Dedifferentiated amniotic fluid mesenchymal stem cell (primary cell): ENCODE results near the gene SPON1.

Experiments used
- DNase-seq: peaks from one replicate; pipeline ENCODE4 v3.0.0-alpha.2; 2016; ENCODE audit errors: extremely low spot score

Gene SPON1

DNA sequence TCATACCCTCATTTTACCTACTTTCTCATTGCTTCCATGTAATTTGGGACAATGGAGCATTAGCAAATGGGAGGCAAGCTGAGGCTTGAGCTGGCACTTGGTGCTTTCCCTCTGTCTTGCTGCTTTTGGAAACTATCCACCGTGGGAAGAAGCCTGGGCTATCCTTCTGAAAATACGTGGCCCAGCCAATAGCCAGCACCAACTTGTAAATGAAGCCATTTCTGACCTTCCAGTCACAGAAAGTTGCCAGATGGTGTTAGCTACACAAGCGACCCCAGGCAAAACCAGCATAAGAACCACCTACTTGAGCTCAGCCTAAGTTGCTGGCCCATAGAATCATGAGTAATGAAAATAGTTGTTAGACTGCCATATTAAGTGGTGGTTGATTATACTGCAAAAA lies 18.5 kb upstream of the SPON1 start:
- DNase-seq, result no peak

DNA sequence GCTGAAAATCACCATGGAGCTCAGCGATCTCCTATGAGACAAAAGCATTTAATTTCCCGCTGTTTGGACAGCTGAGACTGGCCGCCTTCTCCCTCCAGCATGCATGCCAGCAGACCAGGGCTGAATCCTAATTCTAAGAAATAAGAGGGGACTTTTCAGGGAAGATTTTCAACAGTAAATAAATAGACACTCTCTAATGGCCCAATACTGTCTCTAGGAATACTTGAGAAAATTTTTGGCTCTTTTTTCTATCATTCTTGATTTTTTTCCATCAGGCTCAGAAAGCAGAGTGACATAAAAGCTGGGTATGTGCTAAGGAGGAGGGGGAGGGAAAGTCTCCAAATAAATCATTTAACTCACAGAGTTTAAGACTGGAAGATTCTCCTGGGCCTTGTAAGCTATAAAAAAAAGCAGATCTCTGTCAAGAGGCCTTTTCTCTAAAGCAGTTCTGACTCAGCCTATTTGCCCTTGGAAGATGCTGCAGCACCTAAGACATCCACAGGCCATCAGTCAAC lies 17.6 kb upstream of the SPON1 start:
- no peak for DNase-seq

DNA sequence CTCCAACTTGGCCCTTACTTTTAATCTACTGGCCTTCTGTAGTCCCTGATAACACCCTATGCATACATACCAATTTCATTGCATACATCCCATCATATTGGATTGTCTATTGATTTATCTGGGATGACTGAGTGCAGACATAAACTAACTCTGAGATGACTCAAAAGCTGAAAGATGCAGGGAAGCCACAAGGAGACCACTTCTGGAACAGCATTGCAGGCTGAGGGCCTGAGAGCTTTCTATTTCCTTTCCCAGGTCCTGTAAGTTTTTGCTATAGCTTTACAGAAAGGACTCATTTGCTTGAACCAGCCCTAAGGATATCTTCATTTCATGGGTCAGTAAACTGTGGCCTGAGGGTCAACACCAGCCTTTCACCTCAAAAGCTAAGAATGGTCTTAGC lies 15.1 kb upstream of the SPON1 start:
- no peak for DNase-seq

DNA sequence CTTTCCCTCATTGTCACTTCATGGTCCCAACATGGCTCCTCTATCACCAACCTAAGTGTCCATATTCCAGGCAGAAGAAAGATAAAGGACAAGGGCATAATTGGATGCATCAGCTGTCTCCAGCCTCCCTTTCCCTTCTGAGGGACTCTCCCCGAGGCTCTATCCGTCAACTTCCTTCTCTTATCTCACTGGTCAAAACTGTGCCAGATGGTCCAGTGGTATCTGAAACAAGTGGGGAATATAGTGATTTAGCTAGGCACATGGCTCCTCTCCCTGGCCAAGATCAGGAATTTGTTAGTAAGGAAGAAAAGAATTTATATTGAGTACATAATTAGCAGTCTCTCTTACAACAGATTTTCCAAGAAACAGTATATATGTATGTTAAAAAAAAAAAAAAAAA lies 12.6 kb upstream of the SPON1 start:
- no peak for DNase-seq

DNA sequence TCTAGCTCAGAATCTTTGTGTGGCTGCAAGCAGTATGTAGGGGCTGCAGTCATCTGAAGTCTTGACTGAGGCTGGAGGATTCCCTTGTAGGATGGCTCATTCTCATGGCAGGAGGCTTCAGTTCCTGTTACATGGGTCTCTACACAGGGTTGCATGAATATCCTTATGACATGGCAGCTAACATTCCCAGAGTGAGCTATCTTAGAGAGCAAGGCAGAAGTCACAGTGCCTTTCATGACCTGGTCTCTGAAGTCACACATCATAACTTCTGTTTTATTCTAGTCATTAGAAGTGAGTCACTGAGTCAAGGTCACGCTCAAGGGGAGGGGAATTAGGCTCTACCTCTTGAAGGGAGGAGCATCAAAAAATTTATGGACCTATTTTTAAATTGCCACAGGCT lies 10.3 kb upstream of the SPON1 start:
- DNase-seq, result no peak

DNA sequence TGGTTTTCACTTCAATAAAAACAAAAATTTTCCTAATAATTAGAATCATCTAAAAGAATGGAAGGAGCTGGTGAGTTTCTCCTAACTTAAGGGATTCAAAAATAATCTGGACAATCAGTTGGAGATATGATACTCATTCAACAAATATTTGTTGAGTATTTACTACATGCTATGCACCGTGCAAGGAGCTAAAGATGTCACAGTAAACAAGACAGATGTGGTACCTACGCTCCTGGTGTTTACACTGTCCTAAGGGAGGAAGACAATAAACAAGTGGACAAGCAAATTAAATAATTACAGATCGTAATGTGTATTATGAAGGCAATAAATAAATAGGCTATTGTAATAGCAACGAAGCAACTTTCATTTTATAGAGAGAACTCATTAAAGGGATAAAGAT lies 9.9 kb upstream of the SPON1 start:
- DNase-seq, result no peak

DNA sequence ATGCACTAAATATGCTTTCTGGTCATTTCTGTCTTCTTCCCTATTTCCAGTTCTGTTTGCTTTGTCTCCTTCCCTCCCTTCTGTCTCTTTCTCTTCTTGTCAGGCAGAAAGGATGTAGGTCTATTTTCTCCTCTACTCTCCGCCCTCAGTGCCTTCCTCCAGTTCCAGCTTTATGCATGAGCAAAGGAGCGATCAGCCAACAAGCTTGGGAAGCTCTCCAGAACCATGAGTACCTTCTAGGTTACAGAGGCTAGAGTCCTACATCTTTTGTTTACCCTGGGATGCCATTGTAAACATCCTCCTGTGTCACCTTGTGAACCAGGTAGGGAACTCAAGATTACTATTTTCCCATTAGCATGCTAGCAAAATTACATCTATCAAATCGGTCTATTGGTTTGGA lies 7.9 kb upstream of the SPON1 start:
- no peak for DNase-seq

DNA sequence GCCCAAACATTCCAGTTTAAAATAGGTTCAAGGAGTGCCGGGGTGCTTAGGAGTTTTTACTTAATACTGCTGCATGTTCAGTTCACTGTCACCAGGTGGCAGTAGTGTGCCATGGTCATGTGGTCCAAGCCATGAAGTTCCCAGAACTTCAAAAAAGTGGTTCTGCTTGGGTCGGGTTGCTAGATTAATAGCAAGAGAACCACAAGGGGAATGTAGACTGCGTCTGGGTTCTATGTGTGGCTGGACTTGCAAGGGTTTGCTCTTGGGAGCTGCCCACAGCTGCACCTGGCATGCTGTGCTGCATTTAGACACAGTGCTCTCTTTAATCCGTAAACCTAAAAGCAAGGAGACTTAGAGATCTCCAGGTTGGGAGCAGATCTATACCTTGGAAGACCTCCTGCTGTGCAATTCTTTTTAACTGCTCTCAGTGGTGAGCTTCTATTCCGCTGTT lies 6.5 kb upstream of the SPON1 start:
- DNase-seq, result peak; percentile 77

DNA sequence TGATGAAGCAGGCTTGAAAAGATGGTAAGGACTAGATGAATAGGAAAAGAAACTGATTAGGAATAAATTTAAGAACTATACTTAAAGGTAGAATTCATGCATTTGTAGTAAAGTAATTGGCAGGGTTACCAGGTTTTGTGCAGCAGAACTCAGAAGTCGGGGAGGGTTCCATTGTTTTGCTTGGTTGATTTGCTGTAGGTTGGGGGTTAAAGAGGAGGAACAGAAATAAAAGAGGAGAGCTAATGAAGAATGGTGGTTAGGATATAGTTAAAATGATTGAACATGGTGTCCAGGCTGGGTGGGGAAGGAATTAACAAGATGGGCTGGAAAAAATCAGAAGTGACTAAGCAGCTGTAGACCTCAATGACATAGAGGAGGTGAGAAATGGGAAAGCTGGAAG lies 5.5 kb upstream of the SPON1 start:
- DNase-seq, result no peak

DNA sequence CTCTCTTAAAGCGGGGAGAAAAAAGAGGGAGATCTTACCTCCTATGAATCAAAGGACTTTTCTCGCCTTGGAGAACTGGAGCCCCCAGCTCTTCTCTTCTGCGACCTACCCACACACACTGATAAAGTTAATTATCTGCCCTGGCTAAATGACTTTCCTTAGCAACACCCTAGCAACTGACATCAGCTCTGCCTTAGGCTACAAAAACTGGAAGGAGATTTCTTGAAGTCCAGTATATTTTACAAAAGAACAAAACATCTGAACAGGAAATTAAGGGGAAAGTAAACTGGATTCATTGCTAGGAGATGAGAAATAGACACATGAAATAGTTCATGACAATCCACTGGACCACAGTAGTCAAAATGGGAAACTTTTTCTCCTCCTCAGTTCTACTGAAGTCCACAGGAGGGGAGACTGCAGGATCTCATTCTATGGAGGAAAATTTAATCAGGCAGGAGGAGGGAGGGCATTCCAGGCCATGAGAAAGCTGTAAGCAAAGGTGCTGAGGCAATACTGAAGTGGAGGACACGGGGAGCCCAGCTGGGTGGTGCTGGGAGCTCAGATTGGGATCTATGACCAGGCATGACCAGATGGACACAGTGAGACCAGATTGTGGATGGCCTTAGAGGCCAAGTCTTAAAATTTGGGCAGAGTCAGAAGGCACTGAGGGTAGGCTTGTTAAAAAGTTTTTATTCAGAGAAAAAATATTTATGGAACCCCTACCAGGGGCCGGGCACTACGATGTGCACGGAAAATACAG lies 3.7 kb upstream of the SPON1 start:
- DNase-seq, result no peak

DNA sequence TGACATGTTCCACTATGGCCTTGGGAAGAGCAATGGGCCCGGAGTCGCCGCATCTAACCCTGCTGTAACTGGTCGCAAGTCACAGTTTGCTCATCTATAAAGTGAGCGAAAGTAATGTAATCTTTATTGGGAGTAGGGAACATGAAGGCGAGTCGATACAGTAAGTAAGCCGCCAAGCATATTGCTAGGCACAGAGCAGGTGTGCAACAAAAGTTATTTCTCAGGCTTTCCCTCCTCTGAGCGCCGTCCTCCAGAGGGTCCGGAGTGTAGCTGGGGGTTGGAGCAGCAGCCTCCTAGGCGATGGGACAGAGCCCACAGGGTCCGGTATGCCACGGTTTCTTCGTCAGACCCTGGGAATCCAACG lies 343 bp upstream of the SPON1 start:
- no peak for DNase-seq

DNA sequence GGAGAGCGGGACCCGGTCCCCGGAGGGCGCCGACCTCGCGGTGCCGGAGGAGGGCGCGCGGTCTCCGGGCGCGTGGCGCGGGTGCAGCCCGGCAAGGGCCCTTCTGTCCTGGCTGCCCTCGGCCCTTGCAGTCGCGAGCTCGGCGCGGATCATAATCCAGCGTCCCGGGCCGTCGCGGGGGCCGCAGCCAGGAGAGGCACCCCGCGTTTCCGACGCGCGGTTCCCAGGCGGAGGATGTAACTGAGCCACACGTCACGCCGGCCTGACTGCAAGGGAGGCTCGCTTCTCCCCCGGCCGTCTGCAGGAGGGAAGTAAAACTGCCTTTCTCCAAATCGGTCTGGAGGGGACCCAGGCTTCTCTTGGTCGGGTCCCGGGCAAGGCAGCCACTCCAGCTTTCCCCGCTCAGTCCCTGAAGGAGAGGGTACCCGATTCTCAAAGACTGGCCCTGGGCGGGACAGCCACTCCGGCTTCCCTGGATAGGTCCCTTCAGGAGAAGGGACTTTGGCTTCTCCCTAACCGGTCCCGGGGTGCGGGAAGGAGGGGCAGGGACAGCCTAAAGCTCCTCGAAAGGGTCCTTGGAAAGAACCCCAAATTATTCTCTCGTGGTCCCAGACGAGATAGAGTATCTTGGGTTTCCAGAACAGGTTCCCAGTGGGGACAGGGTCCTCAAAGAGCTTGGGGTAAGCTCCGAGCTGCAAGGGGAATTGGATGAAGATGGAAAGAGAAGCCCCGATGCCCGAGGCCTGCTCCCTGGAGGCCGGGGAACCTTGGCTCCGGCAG lies 836 bp downstream of the SPON1 start:
- no peak for DNase-seq

DNA sequence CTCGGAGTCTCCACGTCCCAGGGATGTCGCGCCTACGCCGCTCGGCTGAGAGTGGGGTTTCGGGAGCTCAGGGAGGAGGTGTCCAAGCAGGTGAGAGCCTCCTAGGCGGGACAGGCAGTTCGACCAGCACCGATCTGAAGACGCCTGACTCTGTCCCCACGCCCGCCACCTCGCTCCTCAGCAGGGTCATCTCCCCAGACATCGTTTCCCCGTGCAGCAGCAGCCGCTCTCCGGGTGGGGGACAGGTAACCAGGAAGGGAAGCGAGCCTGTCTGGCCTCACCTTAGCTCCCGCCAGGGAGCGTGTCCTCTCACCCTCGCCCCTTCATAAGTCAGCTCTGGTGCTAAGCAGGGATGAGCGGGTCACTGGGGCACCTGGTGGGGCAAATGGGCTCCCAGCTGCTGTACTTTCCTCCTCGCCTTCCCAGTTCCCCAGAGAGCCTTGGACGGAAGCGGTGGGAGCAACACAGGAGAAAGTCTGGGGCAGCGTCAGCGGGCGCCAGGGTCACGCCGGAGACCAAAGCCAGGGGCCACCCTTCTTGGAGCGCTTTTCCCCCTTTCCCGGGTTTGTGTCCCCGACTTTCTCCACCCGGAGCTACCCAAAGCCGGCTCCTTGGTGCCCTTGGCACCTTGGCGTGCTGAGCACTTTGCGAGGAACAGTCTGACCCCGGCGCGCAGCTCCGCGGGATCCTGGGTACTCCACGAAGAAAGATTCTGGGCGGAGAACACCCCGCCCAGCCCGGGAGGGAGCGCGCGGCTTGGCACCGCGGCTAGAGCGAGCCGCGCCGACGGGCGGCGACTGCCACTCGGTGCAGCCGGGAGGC lies 1.6 kb downstream of the SPON1 start:
- no peak for DNase-seq

DNA sequence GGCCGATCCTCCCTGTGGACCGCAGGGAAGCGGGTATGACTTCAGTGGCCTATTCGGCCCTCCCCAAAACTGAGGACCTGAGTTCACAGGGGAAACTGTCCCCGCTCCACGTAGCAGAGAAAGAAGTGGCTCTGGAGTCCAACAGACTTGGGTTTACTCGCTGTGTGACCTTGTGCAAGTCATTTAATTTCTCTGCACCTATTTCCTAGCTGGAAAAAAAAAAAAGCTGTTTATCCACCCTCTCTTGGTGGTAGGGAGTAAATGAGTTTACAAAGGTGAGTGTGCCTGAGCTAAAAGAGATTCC lies 2.2 kb downstream of the SPON1 start:
- no peak for DNase-seq

DNA sequence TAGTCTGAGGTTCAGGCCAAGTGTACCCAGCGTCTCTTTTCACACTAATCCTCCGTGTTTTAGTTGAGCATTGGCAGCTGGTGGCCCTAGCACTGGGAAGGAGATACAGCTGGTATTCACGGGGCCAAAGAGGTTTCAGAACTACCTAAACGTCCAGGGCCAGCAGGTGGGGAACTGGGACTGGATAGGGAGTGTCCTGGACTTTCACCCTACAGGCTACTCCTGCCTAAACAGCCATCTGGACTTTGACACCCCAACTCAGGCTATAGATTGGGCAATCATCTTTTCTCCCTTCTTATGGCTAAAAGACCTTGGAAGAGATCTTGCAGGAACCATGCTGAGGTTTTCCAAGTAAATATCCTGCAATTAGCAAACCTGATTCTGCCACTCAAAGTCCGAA lies 2.8 kb downstream of the SPON1 start:
- no peak for DNase-seq

DNA sequence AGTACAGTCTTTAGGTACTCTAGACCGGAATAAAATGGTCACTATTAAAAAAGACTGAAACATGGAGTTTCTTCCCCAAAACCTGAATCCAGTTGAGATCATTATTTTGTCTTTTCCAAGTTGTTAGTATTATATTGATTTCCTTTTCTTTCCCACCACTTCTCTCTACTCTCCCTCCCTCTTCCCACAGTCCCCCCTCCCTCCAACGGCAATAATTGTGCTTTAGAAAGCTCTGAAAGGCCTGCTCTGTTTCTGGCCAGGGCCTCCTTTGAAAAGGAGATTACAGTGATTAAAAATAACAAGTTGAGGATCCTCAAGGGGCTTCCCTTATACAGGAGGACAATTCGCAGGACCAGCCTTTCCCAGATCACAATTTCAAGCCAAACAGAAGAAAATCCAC lies 3.5 kb downstream of the SPON1 start:
- DNase-seq, result no peak

DNA sequence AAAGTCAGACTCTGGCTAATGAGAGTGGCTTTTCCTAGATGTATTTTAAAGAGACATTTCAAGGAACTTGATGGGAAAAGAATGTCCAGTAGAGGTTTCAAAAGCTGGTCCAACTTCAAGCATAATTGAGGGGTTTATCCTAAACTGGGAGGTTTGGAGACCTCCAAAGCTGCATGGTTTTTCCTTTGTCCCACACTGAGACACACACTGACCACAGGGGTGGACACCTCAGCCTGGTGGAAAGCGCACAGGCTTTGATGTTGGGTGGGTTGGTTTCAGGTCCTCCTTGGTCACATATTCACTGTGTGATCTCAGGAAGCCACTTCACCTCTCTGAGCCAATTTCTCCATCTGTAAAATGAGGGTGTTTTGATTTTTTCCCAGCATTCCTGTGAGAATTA lies 4.0 kb downstream of the SPON1 start:
- DNase-seq, result no peak

DNA sequence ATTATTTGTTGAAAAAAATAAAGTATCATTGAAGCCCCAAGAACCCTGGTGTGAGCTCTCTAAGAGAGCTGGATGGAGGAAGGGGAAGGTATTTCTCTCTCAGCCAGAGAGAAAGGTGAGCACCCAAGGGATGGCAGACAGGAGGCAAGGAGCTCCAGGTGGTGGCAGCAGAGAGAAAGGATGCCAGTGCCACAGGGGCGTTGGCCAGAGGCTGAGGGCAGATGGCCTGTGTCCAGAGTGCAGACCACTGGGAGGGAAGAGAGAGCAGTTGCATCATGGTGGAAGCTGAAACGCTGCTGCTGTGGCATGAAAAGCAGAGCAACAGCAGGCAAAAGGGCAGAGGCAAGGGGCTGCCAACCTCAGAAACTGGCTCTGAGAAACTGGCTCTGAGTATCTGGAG lies 8.5 kb downstream of the SPON1 start:
- no peak for DNase-seq

DNA sequence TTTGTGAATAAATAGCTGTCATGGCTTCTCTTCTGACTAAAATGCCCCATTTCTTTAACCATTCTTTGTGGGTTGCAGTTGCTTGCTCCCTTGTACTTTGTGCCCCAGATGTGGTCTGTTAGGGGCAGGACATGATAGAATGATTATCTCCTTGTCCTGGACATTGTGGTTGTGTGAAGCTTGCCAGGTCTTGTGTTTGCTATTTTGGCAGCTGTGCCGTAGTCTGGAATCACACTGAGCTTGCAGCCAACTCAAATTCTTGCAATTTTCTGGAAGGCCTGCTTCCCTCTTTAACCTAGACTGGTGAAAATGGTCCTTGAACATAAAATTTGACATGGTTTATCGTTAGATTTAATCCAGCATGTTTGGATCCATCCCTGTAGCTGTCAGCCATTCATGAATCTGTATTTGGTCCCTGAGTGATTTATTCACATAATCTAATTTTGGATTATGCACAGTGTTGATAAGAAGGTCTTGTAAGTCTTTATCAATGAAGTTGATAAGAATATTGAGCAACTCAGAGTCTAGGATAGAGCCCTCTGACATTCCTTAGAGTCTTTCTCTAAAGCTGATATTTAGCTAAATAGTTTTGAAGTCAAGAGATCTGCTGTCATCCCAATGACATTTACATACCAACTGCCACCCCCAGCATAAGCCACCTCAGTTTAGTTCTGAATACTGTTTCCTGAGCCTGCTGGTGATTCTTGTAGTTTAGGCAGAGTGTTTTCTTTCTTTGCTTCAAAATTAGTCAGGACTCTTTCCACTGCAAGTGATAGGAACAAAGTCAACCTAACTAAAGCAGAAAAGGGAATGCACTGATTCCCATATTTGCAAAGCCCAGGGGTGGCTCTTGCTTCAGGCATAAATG lies 9.8 kb downstream of the SPON1 start:
- no peak for DNase-seq

DNA sequence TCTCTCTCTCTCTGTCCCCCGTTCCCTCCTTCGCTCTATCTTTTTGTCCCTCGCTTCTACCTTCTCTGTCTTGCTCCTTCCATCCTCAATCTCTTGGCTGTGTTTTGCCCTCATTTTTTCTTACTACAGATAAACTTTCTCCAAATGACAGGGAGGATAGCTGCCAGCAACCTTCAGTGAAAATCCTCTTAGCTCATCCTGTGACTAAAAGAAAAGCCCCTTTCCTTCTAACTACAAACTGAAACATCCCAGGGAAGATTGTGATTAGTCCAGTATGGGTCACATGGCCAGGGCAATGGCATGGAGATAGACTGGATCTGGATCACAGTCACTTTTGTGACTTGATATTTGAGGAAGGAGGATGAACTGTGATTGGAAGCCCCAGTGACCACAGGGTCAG lies 10.4 kb downstream of the SPON1 start:
- no peak for DNase-seq

DNA sequence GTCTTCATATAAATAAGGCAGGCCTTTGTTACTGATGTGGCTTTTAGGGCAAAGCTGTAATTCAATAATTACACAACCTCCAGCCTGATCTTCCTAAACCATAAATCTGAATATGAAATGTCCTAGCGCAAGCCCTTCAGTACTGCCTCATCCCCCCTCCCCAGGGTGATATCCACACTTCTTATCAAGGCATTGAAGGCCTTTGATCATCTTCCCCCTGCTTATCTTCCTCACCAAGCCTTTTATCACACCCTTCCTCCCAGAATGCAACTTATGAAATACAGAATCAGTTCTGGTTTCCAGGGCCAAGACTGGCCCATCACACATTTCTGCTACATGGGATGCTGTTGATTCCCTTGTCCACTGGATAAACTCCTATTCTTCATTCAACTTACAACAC lies 12.1 kb downstream of the SPON1 start:
- DNase-seq, result no peak
